SJSA1 (cell line): ENCODE results near the gene NSUN2. TPM values are rescaled to one million over a fixed set of nuclear protein-coding genes. Genes with fewer than 3 reads are reported as not detected.
"Not testable (repeated sequence)": the region's sequence is repeated elsewhere in the genome, so short reads cannot be mapped to it uniquely, and the experiment has no call there.

Source experiments
- DNase-seq, 2 experiments: peaks; one replicate each; pipeline ENCODE4 v3.0.0-alpha.2; 2015 to 2020; ENCODE audit warnings: low spot score in 2 of 2, low read depth in 1 of 2
- H3K27ac ChIP-seq: fragments of 250-450 bp; sonication (Bioruptor Pico); 2 replicates; pipeline ENCODE4 v1.5.1; 2020; ENCODE audit warnings: mild to moderate bottlenecking, moderate library complexity
- H3K27me3 ChIP-seq: fragments of 250-450 bp; sonication (Bioruptor Pico); replicated peaks from 2 replicates; pipeline ENCODE4 v1.5.1; 2020; ENCODE audit warnings: mild to moderate bottlenecking, moderate library complexity
- H3K36me3 ChIP-seq: fragments of 250-450 bp; sonication (Bioruptor Pico); 2 replicates; pipeline ENCODE4 v1.5.1; 2020; ENCODE audit warnings: mild to moderate bottlenecking
- H3K4me1 ChIP-seq: fragments of 250-450 bp; sonication (Bioruptor Pico); replicated peaks from 2 replicates; pipeline ENCODE4 v1.6.1; 2021; ENCODE audit warnings: mild to moderate bottlenecking
- H3K4me3 ChIP-seq: fragments of 250-450 bp; sonication (Bioruptor Pico); 2 replicates; pipeline ENCODE4 v1.5.1; 2020; ENCODE audit warnings: mild to moderate bottlenecking
- H3K9me3 ChIP-seq: fragments of 250-450 bp; sonication (Bioruptor Pico); replicated peaks from 2 replicates; pipeline ENCODE4 v1.5.1; 2020; ENCODE audit warnings: mild to moderate bottlenecking
- total RNA-seq: library from RNA; depleted of rRNA; stranded (reverse); fragments of >200 nt; shearing (Covaris generic); gene quantifications from 2 replicates; pipeline ENCODE4 v1.2.3, GENCODE V29; 2014

The NSUN2 gene
- total RNA-seq, 1 experiment from 2014 or later: 112 TPM

DNA sequence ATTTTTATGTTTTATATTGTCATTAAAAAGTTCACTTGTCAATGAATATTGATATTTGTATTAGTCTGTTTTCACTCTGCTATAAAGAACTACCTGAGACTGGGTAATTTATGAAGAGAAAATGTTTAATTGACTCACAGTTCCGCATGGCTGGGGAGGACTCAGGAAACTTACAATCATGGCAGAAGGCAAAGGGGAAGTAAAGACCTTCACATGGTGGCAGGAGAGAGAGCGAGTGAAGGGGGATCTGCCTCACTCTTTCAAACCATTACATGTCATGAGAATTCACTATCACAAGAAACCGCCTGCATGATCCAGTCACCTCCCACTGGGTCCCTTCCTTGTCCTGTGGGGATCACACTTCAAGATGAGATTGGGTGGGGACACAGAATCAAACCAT, 27.8 kb upstream of the NSUN2 start:
- H3K27me3 ChIP-seq: no peaks in the 10 kb centered on the region
- H3K36me3 ChIP-seq: peaks cover 23% of the 10 kb centered on the region
- H3K27ac ChIP-seq: no peak overlapping the region
- no peaks in the 10 kb centered on the region for H3K4me1 ChIP-seq
- DNase-seq: no peak
- no peaks in the 10 kb centered on the region for H3K9me3 ChIP-seq
- H3K4me3 ChIP-seq: no peak overlapping the region

DNA sequence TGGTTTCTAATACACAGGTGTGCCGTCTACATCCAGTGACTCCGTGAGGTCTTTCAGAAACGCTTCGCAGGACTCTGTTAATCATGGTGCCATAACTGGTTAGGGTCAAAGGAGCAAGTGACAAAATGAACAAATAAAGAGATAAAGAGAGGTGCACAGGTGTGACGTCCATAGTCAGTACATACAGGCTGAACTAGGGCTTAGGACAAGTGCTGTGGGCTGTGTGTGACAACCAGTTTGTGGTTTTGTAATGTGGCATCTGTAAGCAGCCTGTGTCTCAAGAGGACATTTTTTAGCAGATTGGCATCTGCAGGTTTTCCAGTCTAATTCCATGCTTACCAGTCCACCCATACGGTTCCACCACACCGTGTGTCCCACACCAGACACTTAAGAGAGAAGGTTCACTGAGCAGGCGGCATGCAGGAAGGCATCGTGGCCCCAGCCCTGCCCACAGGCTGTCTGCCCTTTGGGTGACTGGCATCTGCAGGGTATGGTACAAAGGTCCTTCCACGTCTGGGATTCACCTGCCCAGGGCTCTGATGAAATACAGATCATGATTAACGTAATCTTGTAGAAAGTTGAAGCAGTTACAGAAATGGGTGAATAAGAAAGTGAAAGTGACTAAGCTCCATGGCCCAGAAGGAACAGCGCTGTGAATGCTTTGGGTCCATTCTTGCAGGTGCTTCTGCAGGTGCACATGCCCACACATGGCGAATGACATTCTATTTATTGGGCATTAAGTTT, 27.3 kb upstream of the NSUN2 start:
- Histone ChIP-seq H3K4me1 (no peaks in the 10 kb centered on the region), H3K36me3 (peaks cover 28% of the 10 kb centered on the region), H3K4me3 (no peak overlapping the region), H3K27ac (no peak overlapping the region), H3K9me3 (no peaks in the 10 kb centered on the region), H3K27me3 (no peaks in the 10 kb centered on the region)
- DNase-seq: no peak

DNA sequence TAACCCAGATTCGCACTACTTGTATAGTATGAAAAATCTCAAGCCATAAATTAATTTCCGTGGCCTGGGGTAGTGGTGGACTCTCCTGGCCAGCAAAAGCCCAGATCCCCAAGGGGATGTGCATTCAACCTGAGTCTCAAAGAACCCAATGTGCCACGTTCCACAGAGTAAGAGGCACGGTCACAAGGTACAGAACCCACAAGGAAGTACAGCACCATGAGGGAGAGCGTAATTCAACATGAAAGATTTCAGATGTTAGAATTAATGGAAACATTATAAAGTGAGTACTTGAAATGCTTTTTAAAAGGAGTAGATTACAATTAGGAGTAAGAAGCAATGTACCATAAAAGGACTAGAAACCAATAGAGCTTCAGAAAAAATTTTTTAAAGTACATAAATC, 23.8 kb upstream of the NSUN2 start:
- H3K4me1 ChIP-seq: no peaks in the 10 kb centered on the region
- H3K27ac ChIP-seq: no peak overlapping the region
- peaks cover 44% of the 10 kb centered on the region for H3K36me3 ChIP-seq
- H3K4me3 ChIP-seq: no peak overlapping the region
- no peaks in the 10 kb centered on the region for H3K27me3 ChIP-seq
- no peak for DNase-seq
- H3K9me3 ChIP-seq: no peaks in the 10 kb centered on the region

DNA sequence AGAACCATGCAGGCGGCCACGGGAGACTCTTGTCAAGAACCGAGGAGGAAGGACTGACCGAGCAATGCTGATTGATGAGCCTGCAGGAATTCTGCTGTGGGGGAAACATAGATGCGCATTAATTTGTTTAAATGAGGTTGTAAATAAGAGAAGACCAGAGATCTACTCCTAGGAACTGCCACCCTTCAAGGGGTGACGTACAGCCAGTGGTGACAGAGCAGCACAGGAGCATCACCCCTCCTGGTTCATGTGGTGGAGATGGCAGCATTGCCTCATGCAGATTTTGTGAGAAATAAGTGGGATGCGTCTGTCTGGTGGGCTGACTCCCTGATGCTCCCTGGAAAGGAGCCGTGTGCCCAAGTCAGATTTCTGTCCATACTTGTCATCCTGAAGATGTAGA, 22.6 kb upstream of the NSUN2 start:
- no peak for DNase-seq
- H3K27ac ChIP-seq: no peak overlapping the region
- no peak overlapping the region for H3K4me3 ChIP-seq
- H3K27me3 ChIP-seq: no peaks in the 10 kb centered on the region
- no peaks in the 10 kb centered on the region for H3K4me1 ChIP-seq
- H3K9me3 ChIP-seq: no peaks in the 10 kb centered on the region
- peaks cover 44% of the 10 kb centered on the region for H3K36me3 ChIP-seq

DNA sequence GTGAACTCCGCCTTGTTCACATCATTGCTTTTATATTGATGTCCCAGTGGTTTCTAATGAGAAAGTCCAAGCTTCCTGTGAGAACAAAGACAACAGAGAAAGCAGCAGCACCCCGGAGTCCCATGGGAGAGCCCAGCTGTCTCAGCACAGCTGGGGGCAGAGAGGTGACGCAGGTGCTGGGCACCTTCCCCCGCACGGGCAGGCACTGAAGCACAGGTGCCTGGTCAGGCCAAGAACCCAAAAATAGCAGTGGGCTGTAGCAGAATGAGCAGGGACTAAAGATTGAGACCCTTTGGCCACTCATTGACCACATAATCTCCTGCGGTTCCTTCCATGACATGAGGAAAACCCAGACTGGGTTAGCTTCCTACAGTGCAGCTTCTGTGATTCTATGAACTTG, 19.2 kb upstream of the NSUN2 start:
- Histone ChIP-seq H3K4me1 (no peaks in the 10 kb centered on the region), H3K9me3 (no peaks in the 10 kb centered on the region; the same call in 1 of the 2 replicates), H3K4me3 (no peak overlapping the region), H3K36me3 (peaks cover 35% of the 10 kb centered on the region), H3K27me3 (no peaks in the 10 kb centered on the region), H3K27ac (no peak overlapping the region)
- no peak for DNase-seq

DNA sequence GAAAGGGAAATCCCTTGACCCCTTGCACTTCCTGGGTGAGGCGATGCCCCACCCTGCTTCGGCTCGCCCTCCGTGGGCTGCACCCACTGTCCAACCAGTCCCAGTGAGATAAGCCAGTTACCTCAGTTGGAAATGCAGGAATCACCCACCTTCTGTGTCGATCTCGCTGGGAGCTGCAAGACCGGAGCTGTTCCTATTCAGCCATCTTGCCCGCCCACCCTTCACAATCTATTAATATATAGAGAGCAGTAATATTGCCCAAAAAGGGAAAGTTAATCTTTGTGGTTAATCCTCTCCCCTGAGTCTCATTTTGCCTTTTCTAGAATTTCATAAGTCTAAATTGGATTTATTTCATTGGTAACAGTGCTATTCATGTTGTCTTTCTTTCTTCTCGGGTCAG, 16.8 kb upstream of the NSUN2 start:
- Histone ChIP-seq H3K27ac (no peak overlapping the region), H3K4me3 (no peak overlapping the region), H3K4me1 (no peaks in the 10 kb centered on the region), H3K9me3 (no peaks in the 10 kb centered on the region; the same call in 1 of the 2 replicates), H3K27me3 (no peaks in the 10 kb centered on the region), H3K36me3 (peaks cover 17% of the 10 kb centered on the region)
- DNase-seq: no peak

DNA sequence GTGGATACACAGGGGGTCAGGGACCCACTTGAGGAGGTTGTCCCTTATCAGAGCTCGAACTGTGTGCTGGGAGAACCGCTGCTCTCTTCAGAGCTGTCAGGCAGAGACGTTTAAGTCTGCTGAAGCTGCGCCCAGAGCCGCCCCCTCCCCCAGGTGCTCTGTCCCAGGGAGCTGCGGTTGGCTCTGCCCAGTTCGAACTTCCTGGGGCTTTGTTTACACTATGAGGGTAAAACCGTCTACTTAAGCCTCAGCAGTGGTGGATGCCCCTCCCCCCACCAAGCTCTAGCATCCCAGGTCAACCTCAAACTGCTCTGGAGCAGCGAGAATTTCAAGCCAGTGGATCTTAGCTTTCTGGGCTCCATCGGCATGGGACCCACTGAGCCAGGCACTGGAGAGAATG, 16.3 kb upstream of the NSUN2 start:
- H3K4me3 ChIP-seq: no peak overlapping the region
- peaks cover 16% of the 10 kb centered on the region; the same call in 1 of the 2 replicates for H3K36me3 ChIP-seq
- H3K27me3 ChIP-seq: no peaks in the 10 kb centered on the region
- no peaks in the 10 kb centered on the region; the same call in 1 of the 2 replicates for H3K9me3 ChIP-seq
- H3K27ac ChIP-seq: no peak overlapping the region
- DNase-seq: no peak
- no peaks in the 10 kb centered on the region for H3K4me1 ChIP-seq

DNA sequence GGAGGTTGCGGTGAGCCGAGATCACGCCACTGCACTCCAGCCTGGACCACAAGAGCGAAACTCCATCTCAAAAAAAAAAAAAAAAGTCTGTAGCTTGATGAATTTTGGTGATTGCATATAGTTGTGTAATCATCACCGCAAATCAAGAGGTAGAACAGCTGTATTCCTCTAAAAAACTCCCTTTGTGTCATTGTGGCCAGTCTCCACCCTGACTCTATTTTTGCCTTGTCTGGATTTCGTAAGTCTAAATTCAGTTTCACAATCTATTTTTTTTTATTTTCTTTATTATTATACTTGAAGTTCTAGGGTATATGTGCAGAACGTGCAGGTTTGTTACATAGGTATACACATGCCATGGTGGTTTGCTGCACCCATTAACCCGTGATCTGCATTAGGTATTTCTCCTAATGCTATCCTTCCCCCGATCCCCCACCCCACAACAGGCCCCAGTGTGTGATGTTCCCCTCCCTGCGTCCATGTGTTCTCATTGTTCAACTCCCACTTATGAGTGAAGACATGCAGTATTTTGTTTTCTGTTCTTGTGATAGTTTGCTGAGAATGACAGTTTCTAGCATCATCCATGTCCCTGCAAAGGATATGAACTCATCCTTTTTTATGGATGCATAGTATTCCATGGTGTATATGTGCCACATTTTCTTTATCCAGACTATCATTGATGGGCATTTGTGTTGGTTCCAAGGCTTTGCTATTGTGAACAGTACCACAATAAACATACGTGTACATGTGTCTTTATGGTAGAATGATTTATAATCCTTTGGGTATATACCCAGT, 12.9 kb upstream of the NSUN2 start:
- not testable (repeated sequence) for H3K4me3 ChIP-seq, H3K27me3 ChIP-seq, H3K27ac ChIP-seq, H3K9me3 ChIP-seq, DNase-seq, H3K4me1 ChIP-seq
- peaks cover 10% of the 10 kb centered on the region for H3K36me3 ChIP-seq

DNA sequence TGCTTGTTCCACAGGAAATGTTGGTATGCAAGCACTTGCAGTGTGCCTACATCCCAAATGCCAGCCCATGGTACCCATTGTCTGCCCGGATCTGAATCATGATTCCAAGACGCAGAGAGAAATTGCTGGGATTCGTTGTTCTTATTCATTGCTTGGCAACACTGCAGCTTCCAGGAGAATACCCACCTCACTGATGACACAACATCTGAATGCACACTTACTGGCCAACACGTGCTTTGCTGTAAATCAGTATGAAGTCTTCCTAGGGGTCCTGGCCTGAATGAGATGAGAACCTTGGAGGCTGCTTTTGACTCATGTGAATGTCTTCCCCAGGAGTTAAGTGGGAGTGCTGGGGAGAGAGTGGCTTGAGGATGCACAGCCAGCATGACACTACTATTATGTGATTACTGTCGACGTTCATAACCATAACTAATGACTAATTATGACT, 12.0 kb upstream of the NSUN2 start:
- DNase-seq: no peak
- Histone ChIP-seq H3K9me3 (no peaks in the 10 kb centered on the region; the same call in 1 of the 2 replicates), H3K27ac (no peak overlapping the region), H3K4me3 (no peak overlapping the region), H3K4me1 (no peaks in the 10 kb centered on the region), H3K27me3 (no peaks in the 10 kb centered on the region), H3K36me3 (peaks cover 10% of the 10 kb centered on the region)

DNA sequence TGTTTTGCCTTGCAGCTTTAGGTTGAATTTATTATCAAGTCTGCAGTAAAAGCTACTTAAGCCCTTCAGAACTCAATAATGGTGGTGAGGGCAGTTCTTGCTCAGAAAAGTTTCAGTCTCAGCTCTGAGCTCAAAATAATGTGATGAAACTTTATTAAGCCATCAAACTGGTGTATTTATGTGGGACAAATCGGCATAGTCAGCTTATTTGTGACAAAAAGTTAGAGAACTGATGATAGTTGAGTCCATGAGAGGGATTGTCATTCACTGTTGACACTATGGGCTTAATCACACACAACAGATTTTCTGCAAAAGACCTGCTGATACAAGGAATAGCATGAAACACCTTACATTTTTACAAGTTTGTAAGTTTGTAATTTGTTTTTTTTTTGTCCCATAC, 9.8 kb upstream of the NSUN2 start:
- Histone ChIP-seq H3K36me3 (peaks cover 10% of the 10 kb centered on the region), H3K27me3 (no peaks in the 10 kb centered on the region), H3K9me3 (no peaks in the 10 kb centered on the region), H3K4me1 (no peaks in the 10 kb centered on the region), H3K4me3 (no peak overlapping the region), H3K27ac (no peak overlapping the region)
- no peak for DNase-seq

DNA sequence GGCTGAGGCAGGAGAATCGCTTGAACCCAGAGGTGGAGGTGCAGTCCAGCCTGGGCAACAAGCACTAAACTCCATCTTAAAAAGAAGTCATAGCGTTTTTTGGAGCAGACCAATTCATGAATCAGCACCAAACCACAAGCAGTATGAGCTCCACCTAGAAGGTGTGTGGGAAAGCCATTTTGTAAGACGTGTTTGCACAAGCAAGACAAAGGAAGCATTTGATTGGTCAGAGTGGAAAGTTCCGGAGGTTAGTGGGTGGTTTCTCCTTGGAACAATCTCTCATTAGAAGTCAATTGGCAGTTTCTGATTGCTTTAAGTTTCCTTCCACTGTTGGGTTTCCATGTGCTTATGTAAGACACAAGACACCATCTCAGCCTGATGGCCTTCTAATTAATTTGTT, 5.4 kb upstream of the NSUN2 start:
- DNase-seq: no peak
- Histone ChIP-seq H3K27me3 (no peaks in the 10 kb centered on the region), H3K27ac (no peak overlapping the region), H3K36me3 (no peaks in the 10 kb centered on the region), H3K4me3 (no peak overlapping the region), H3K4me1 (no peaks in the 10 kb centered on the region), H3K9me3 (no peaks in the 10 kb centered on the region)

DNA sequence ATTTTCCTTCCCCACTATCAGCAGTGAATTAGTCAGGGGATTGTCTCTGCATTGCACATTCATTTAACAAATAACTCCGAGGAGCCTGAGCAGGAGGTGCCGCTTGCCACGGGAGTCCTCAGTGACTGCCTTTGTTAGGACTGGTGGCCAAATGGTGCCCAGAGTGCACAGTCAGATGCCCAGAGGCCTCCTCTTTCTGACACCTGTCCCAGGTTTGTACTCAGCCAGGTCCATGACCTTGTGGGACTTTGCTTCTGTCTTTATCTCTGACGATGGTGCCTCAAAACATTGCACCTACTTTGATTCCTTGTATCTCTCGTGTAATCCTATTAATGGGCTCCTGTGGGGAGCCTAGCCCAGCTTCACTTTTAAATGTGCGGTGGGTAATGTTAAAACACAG, 4.7 kb upstream of the NSUN2 start:
- no peaks in the 10 kb centered on the region for H3K9me3 ChIP-seq
- H3K4me3 ChIP-seq: no peak overlapping the region
- no peaks in the 10 kb centered on the region for H3K27me3 ChIP-seq
- no peaks in the 10 kb centered on the region for H3K4me1 ChIP-seq
- peaks cover 3% of the 10 kb centered on the region for H3K36me3 ChIP-seq
- H3K27ac ChIP-seq: no peak overlapping the region
- DNase-seq: no peak

DNA sequence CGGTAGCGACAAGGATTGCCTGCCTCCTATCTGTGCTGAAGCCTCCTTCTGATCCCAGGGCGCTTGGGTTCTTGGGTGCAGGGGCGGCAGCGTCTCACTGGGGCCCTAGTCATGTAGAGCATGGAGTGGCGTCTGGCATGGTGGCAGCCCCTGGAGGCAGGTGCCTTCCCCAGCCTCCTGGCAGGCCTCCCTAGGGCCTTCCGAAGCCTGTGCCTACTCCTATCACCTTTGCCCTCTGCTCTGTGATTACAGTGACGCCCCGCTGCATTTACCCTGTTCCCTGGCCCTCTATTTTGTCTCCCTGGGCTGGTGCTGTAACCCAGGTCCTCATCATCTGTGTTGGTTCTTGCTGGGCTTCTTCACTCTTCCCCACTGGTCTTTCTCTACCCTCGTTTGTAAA, 4.2 kb upstream of the NSUN2 start:
- H3K27ac ChIP-seq: no peak overlapping the region
- no peaks in the 10 kb centered on the region for H3K9me3 ChIP-seq
- H3K4me3 ChIP-seq: no peak overlapping the region
- H3K4me1 ChIP-seq: peaks cover under 1% of the 10 kb centered on the region; the same call in 1 of the 2 replicates
- DNase-seq: no peak
- no peaks in the 10 kb centered on the region for H3K27me3 ChIP-seq
- peaks cover 8% of the 10 kb centered on the region for H3K36me3 ChIP-seq

DNA sequence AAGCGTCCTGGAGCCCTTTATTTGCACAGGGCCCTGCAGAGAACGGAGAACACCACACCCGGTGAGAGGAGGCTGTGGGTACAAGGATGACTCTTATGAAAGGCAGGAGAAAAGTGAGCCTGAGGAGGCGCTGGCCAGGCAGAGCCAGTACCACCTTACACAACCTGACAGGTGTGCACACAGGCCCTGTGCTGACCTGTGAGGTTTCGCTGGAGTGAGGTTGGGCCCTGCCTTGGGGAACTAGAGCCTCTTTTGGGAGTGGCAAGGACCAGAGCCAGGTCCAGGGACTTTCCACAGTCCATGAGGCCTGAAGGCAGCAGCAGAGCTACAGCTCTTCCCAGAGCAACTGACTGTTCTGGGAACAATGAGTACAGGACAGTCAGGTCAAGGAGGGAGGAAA, 3.4 kb upstream of the NSUN2 start:
- no peak overlapping the region for H3K4me3 ChIP-seq
- no peaks in the 10 kb centered on the region for H3K9me3 ChIP-seq
- peaks cover 8% of the 10 kb centered on the region for H3K4me1 ChIP-seq
- H3K36me3 ChIP-seq: peaks cover 16% of the 10 kb centered on the region
- no peak for DNase-seq
- no peak overlapping the region for H3K27ac ChIP-seq
- H3K27me3 ChIP-seq: no peaks in the 10 kb centered on the region
